RKO (cell line): ENCODE data around the gene MPV17.

ENCODE experiments used
- DNase-seq: peaks from one replicate; pipeline ENCODE4 v3.0.0-alpha.2; 2016; ENCODE audit warnings: low spot score

MPV17 gene

DNA sequence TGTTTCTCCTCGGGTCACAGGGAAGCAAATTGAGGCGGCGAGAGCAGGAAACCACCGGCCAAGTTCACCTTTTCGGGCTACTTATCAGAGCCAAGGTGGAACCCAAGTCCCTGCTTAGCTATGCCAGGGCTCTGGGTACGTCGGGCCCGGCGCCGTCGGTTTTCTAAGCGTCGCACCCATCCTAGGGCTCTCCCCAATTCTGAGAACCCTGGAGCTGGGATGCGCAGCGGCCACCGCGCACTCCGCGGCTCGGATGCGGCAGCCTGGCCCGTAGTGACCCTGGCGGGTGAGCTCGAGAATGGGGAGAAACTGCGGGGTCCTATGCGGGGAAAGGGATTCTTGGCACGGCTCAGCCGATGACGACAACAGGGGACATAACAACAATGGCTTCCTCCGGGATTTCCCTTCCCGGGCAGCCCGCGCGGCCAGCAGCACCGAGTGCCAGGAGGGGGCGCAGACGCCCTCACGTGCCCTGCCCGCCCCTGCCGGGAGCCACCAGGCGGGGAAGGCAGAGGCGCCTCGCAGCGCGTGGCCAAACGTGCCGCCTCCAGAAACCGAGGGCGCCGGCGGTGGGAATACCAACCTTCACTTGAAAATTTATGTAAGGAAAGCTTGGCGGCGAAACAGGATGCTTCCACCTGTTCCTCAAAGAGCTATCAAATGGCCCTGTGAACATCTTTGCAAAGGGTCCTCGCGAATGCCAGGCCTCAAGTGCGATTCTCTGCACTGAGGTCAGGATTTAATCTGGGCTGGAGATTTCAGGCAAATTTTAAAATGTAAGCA, 58.0 kb downstream of the MPV17 start:
- no peak for DNase-seq

DNA sequence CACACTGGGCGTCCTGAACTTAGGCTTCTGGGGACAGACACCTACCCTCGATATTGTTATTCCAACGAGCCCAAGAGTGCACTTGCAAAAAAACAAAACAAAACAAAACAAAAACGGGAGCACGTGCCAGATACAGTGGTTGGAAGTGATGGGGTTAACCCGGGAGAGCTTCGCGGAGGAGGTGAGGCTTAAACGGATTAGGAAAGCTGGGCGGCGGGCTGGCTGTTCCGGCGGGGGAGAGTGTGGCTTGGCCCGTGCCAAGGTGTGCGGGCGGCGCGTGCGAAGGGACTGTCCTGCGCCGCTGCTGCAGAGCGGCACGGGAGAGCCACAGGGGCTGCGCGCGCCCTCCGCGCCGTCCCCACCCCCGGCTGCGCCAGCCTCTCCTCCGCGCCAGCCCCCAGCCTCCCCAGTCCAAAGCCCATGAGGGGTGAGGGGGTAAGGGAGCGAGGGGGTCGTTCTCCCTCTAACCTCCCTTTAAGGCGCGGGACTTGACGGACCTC, 58.6 kb downstream of the MPV17 start:
- DNase-seq: no peak

DNA sequence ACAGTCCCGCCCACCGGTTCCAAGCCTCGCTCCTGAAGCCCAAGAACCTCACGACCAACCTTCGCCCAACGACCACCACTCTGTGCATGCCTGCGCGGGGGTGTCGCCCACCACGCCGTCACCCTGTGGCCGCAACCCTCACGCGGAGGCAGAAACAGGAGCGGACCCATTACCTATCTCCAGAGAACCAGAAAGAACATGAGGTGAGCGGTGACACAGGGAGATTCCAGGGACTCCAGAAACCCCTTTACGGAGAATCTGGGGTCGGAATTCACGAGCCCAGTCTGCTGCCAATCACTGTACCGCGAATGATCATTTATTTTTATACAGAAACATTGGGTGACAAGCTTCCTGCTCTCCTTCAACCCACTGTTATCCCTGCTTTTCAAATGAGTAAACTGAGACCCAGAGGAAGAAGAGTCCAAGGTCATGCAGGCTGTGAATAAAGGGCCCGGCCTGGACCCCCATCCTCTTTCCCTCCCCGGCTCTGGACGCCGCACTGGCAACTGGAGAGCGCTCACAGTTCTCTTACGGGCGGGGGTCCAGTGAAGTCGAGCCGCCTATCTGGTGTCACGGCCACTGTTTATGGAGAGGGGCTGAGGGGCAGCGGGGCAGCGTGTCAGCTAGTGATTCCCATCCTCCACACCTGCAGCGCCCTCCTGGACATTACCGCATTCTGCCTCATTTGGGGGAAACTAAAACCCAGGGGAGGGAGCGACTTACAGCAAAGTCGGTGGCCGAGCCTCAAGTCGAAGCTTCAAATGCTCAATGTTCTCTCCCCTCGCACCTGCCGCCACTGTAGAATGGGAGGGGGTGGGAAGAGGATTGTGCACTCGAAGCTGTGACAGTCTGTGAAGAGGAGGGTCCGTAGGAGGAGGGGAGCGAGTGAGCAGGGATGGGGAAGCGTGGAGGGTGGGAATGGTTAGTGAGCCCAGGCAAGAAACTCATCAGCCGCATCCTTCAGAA, 59.3 kb downstream of the MPV17 start:
- no peak for DNase-seq

DNA sequence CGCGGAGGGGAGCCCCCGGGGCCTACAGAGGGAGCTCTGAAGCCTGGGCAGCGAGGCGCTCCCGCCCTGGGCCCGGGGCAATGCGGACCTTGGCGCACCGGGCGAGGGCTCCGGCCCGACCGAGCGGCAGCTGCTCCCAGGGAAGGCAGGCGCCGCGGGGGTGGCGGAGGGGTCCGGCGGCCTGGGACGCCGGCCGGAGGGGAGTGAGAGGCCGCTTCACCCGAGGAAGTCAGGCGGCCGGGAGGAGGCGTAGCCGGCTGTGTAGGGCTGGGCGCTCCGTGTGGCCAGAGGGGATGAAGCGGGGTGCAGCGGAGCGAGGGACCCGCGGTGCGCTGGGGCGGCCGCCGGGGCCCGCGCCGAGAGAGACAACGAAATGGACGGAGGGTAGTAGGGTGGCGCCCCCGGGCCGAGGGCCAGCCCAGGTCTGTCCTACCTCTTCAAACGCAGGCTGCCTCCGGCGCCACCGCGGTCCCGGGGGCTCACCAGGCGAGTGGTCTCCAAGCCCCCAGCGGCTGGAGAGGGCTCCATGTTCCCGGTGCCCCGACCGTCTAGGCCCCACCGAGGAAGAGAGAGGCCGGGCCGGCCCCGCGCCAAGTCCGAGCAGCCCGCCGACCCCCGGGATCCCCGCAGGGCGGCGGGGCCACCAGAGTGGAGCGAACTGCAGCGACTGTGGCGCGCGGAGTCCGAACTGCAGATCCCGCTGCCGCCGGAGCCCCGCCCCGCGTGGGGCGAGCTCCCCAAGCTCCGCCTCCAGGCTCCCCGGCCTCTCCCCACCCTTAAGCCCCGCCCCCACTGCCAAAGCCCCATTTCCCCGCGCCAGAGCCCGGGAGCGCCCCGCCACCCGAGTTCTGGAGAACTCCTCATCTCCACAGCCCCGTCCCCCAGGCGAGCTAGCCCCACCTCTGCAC, 60.3 kb downstream of the MPV17 start, which contains the start of gene SLC30A3:
Gene SLC30A3 (minus strand): TSS at position 669 of the 908 bp plus-strand sequence. CDS start 141 bp downstream, at position 528.
- DNase-seq: no peak

DNA sequence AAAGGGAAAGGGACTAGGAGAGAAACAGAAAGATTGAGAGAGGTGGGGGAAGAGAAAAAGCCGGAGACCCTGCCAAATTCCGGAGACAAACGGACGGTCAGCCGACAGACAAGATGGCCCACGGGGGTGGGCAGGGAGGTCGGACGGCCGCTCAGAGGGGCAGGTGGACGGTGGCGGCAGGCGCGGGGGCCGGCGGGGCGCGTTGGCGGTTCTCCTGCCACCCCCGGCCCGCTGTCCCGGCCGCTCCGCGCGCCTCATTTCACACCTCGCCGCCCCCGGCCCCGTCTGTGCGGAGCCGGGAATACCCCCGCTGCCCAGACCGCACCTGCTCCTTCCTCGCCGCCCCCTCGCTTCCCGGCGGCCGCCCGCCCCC, 61.0 kb downstream of the MPV17 start:
- DNase-seq: no peak

DNA sequence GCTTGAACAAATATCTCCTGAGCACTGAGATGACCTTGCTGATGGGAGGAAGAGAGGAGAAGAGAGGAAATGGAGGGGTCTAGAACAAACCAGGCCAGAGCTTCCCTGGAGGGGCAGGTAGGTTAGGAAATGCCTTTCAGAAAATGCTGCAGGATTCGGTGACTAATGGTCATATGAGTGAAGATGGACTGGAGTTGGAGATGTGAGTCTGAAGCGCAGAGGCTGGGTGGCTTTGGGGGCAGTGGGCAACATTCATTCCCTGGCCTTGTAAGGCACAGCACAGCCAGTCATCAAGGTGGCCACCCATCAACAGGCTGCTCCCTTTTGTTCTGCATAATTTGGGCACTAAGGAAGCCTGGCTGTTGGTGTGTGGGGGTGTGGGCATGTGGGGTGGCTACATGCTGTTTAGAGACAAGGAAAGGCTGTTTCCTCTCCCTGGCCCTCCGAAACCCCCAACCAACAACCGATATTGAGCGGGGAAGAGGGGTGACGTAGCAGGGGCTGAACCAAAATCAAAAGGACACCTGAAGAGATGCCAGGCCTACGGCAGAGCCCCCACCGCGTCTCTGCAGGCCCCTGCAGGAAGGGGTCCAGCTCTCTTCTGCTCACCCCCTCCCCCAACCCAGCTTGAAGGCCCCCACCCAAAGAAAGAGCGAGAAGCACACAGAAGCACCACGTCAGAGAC, 61.5 kb downstream of the MPV17 start:
- no peak for DNase-seq
